IMR-90 (cell line): ENCODE results near the gene PNKP. TPM values are rescaled to one million over a fixed set of nuclear protein-coding genes. Genes with fewer than 3 reads are reported as not detected.
A peak's percentile ranks its signal among the peaks of the same experiment; 100 is the strongest.

Experiments used
- ATAC-seq: fragments of 200-7000 bp; cut with Tn5 transposase; 2 replicates; pipeline ENCODE4 v1.9.1; 2020; ENCODE audit warnings: low read depth, mild to moderate bottlenecking, moderate library complexity
- BruUV-seq: library from RNA; stranded (reverse); fragments of 400-500 nt; replicated peaks from 2 replicates; lab custom pipeline; 2021; lab: Mats Ljungman, UMichigan
- CTCF ChIA-PET: fragments of 300-600 bp; formaldehyde crosslinking; extraction: SDS; loops from one replicate; lab custom pipeline; 2021; ENCODE audit warnings: antibody characterized with exemption; lab: Yijun Ruan, JAX
- POLR2A ChIA-PET: fragments of 300-600 bp; sonication (Branson Sonifier 250); formaldehyde crosslinking; loops from one replicate; lab custom pipeline; 2022; ENCODE audit warnings: antibody characterized with exemption; ENCODE audit not compliant: unreplicated experiment; lab: Charles Lee
- DNase-seq: peaks from one replicate; pipeline ENCODE4 v3.0.0; 2013
- H2AFZ ChIP-seq: replicated peaks from 2 replicates; pipeline ENCODE3; 2013; ENCODE audit warnings: low read length, mild to moderate bottlenecking; ENCODE audit not compliant: poor library complexity
- H2AK5ac ChIP-seq: 2 replicates; pipeline ENCODE4 v1.6.1; 2013; ENCODE audit warnings: low read depth, low read length, inconsistent platforms
- H2AK9ac ChIP-seq: replicated peaks from 2 replicates; pipeline ENCODE3; 2013; ENCODE audit warnings: mild to moderate bottlenecking, low read depth, low read length, moderate library complexity; ENCODE audit not compliant: poor library complexity
- H2BK120ac ChIP-seq: 2 replicates; pipeline ENCODE4 v1.6.1; 2013; ENCODE audit warnings: low read depth, low read length, inconsistent platforms
- H2BK15ac ChIP-seq: 3 replicates; pipeline ENCODE4 v1.6.1; 2013; ENCODE audit warnings: low read depth, low read length, inconsistent platforms
- H2BK20ac ChIP-seq: 2 replicates; pipeline ENCODE4 v1.6.1; 2013; ENCODE audit warnings: low read depth, mild to moderate bottlenecking, inconsistent platforms, low read length, moderate library complexity
- H2BK5ac ChIP-seq: 2 replicates; pipeline ENCODE4 v1.6.1; 2013; ENCODE audit warnings: mild to moderate bottlenecking, low read depth, low read length, inconsistent platforms; ENCODE audit not compliant: poor library complexity, severe bottlenecking
- H3K14ac ChIP-seq: replicated peaks from 2 replicates; pipeline ENCODE4 v1.6.1; 2013; ENCODE audit warnings: low read depth, low read length, inconsistent platforms
- H3K18ac ChIP-seq: 2 replicates; pipeline ENCODE4 v1.6.1; 2013; ENCODE audit warnings: low read depth, low read length, control low read depth
- H3K23ac ChIP-seq: 2 replicates; pipeline ENCODE4 v1.6.1; 2013; ENCODE audit warnings: low read depth, low read length, inconsistent platforms
- H3K27ac ChIP-seq: 2 replicates; pipeline ENCODE4 v1.5.1; 2013; ENCODE audit warnings: mild to moderate bottlenecking, control low read depth, low read length; ENCODE audit not compliant: insufficient read depth
- H3K27me3 ChIP-seq: 2 replicates; pipeline ENCODE4 v1.6.1; 2013; ENCODE audit warnings: low read length; ENCODE audit not compliant: control insufficient read depth, insufficient read depth
- H3K36me3 ChIP-seq: 2 replicates; pipeline ENCODE4 v1.6.1; 2013; ENCODE audit warnings: low read length, mixed read lengths; ENCODE audit not compliant: control insufficient read depth, insufficient read depth
- H3K4ac ChIP-seq: 2 replicates; pipeline ENCODE4 v1.6.1; 2013; ENCODE audit warnings: low read depth, low read length, inconsistent platforms
- H3K4me1 ChIP-seq: 2 replicates; pipeline ENCODE4 v1.6.1; 2013; ENCODE audit warnings: low read length, mixed read lengths; ENCODE audit not compliant: control insufficient read depth, insufficient read depth
- H3K4me2 ChIP-seq: 2 replicates; pipeline ENCODE4 v1.6.1; 2013; ENCODE audit warnings: low read depth, mild to moderate bottlenecking, control low read depth, low read length, moderate library complexity
- H3K4me3 ChIP-seq: 2 replicates; pipeline ENCODE4 v1.5.1; 2013; ENCODE audit warnings: low read depth, mild to moderate bottlenecking, control low read depth, low read length, moderate library complexity; ENCODE audit not compliant: insufficient read depth
- H3K56ac ChIP-seq: 2 replicates; pipeline ENCODE4 v1.6.1; 2013; ENCODE audit warnings: low read length, inconsistent platforms; ENCODE audit not compliant: insufficient read depth; ENCODE audit errors: extremely low read depth
- H3K79me1 ChIP-seq, 2 experiments: 2 replicates each; pipeline ENCODE4 v1.6.1; 2013; ENCODE audit warnings: low read length in 2 of 2, inconsistent platforms in 1 of 2, low read depth in 1 of 2
- H3K9ac ChIP-seq: 2 replicates; pipeline ENCODE4 v1.6.1; 2013; ENCODE audit warnings: low read depth, low read length, control low read depth
- H3K9me1 ChIP-seq: 2 replicates; pipeline ENCODE4 v1.6.1; 2013; ENCODE audit warnings: low read length, inconsistent platforms; ENCODE audit not compliant: insufficient read depth
- H3K9me3 ChIP-seq: 2 replicates; pipeline ENCODE4 v1.6.1; 2013; ENCODE audit warnings: low read length; ENCODE audit not compliant: control insufficient read depth, insufficient read depth
- H4K20me1 ChIP-seq: 2 replicates; pipeline ENCODE4 v1.6.1; 2013; ENCODE audit warnings: low read length, inconsistent platforms; ENCODE audit not compliant: insufficient read depth
- H4K5ac ChIP-seq: 2 replicates; pipeline ENCODE4 v1.6.1; 2013; ENCODE audit warnings: mild to moderate bottlenecking, low read depth, low read length, control low read depth
- H4K8ac ChIP-seq, 2 experiments: 2 replicates each; pipeline ENCODE4 v1.6.1; 2013; ENCODE audit warnings: low read depth in 2 of 2, low read length in 2 of 2, control low read depth in 1 of 2, inconsistent platforms in 1 of 2
- H4K91ac ChIP-seq: 2 replicates; pipeline ENCODE4 v1.6.1; 2013; ENCODE audit warnings: low read depth, low read length, inconsistent platforms; ENCODE audit not compliant: insufficient read depth
- BHLHE40 ChIP-seq: fragments of 150-350 bp; IDR thresholded peaks from 2 replicates; pipeline ENCODE4 v1.6.1; 2016; ENCODE audit warnings: mild to moderate bottlenecking, low read depth, low read length
- CHD1 ChIP-seq: IDR thresholded peaks from 2 replicates; pipeline ENCODE4 v1.6.1; 2012; ENCODE audit warnings: low read depth, low read length, improper control_type of control experiment
- MAFK ChIP-seq: IDR thresholded peaks from 2 replicates; pipeline ENCODE4 v1.6.1; 2012; ENCODE audit warnings: low read depth, low read length, improper control_type of control experiment
- MAZ ChIP-seq: IDR thresholded peaks from 2 replicates; pipeline ENCODE4 v1.6.1; 2012; ENCODE audit warnings: low read depth, mild to moderate bottlenecking, low read length, improper control_type of control experiment, moderate library complexity, borderline replicate concordance
- MXI1 ChIP-seq: IDR thresholded peaks from 2 replicates; pipeline ENCODE4 v1.6.1; 2012; ENCODE audit warnings: low read depth, mild to moderate bottlenecking, low read length, moderate library complexity, borderline replicate concordance
- RFX5 ChIP-seq: IDR thresholded peaks from 2 replicates; pipeline ENCODE4 v1.8.0; 2012; ENCODE audit warnings: low read depth, mild to moderate bottlenecking, low read length, moderate library complexity
- WGBS, 2 experiments: methylation state at CpG; one replicate each; pipeline versions ENCODE4 v1.1.5 to v1.1.7; 2013; ENCODE audit warnings: missing lambda C conversion rate in 2 of 2; ENCODE audit not compliant: insufficient read length in 1 of 2; ENCODE audit errors: extremely low coverage in 2 of 2; 5-methylcytosine and 5-hydroxymethylcytosine counted together
- dilution Hi-C: fragments of 300-500 bp; cut with HindIII; formaldehyde crosslinking; loops from one replicate; pipeline ENCODE4 v1.14.3; 2018; ENCODE audit warnings: low sequenced_read_pairs; ENCODE audit not compliant: unreplicated experiment
- in situ Hi-C: fragments of 300-500 bp; cut with MboI; formaldehyde crosslinking; loops from 3 replicates; pipeline ENCODE4 v1.14.3; 2019; ENCODE audit warnings: low sequenced_read_pairs, inconsistent platforms, mixed read lengths
- intact Hi-C: fragments of 100-400 bp; cut with micrococcal nuclease; formaldehyde crosslinking; loops from 2 replicates; pipeline ENCODE4 v1.10.0; 2022
- polyA plus RNA-seq, 3 experiments: library from polyadenylated mRNA; depleted of rRNA; stranded (reverse); fragments of >200 nt; gene quantifications; 2 replicates each; pipeline ENCODE4 v1.2.3, GENCODE V29; 2012; ENCODE audit warnings: low replicate concordance in 1 of 3
- total RNA-seq: library from RNA; depleted of rRNA; stranded (reverse); fragments of >200 nt; gene quantifications from 2 replicates; pipeline ENCODE4 v1.2.3, GENCODE V29; 2012
- TF ChIP-seq, protein P1 (sequence below): conservative IDR thresholded peaks from 2 replicates; pipeline ENCODE4 v1.5.1; 2012; ENCODE audit warnings: mild to moderate bottlenecking, low read depth, low read length, improper control_type of control experiment

Gene PNKP
- total and polyA plus RNA-seq, 2 of the 4 experiments (the other 2 are of a cell fraction): 14.2 to 25.0 TPM

DNA sequence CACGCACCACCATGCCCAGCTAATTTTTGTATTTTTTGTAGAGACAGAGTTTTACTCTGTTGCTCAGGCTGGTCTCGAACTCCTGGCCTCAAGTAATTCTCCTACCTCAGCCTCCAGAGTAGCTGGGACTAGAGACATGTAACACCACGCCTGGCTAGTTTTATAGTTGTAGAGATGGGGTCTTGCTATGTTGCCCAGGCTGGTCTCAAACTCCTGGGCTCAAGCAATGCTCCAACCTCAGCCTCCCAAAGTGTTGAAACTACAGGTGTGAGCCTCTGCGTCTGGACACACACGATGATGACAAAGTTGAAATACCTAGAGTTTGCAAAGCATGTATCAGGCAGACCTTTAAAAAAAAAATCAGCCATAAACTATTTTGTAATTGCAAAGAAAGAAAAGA is 21.0 kb downstream of the PNKP start (continued):
- no peak for TF ChIP-seq RFX5
- TF ChIP-seq BHLHE40: no peak
- no peak for TF ChIP-seq MAFK
- TF ChIP-seq MXI1: no peak
- no peak for TF ChIP-seq MAZ
- TF ChIP-seq CHD1: no peak

DNA sequence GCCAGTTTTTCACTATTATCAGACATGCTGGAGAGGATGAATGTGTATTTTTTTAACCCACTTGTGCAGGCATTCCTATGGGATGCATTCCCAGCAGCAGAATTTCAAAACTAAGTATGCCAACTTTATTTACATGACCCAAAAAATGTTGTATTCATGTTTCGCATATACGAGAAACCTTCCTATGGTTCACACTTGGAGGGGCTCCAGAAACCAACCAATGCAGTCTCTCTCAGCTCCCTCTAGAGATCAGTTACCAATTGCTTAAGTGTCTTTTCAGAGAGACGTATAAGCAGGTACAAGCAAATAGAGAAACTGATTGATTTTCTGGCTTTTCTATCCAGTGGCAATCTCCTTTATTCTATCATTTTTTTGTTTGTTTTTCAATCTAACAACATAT is 22.0 kb downstream of the PNKP start:
- Histone ChIP-seq H4K20me1 (peaks cover 9% of the 10 kb centered on the region; the same call in 1 of the 2 replicates), H3K56ac (no peak overlapping the region), H3K4ac (no peak overlapping the region), H3K9me3 (no peaks in the 10 kb centered on the region), H2BK20ac (no peak overlapping the region), H3K23ac (no peak overlapping the region), H4K8ac (no peak overlapping the region), H2BK15ac (no peak overlapping the region), H3K9ac (no peak overlapping the region), H3K27ac (no peak overlapping the region), H2BK5ac (no peak overlapping the region), H2AK9ac (no peak overlapping the region), H2AK5ac (no peak overlapping the region), H3K4me2 (no peak overlapping the region), H4K91ac (no peak overlapping the region), H3K36me3 (peaks cover 8% of the 10 kb centered on the region; the same call in 1 of the 2 replicates), H3K18ac (no peak overlapping the region), H2AFZ (no peak overlapping the region), H2BK120ac (no peak overlapping the region), H3K4me1 (peaks cover 8% of the 10 kb centered on the region), H3K4me3 (no peak overlapping the region), H3K9me1 (peaks cover 12% of the 10 kb centered on the region), H3K14ac (no peak overlapping the region), H3K27me3 (no peaks in the 10 kb centered on the region), H4K5ac (no peak overlapping the region), H3K79me1 (peaks cover 24 to 50% of the 10 kb centered on the region in 2 experiments)
- in situ Hi-C loops (no loop called here), intact Hi-C loops (no loop called here), dilution Hi-C loops (no loop called here)
- POLR2A ChIA-PET: interaction anchor here (0.6 kb wide), 1 partner anchor 22 kb away, joined by 3 read pairs; the partner anchor contains the start of gene PNKP
- CTCF ChIA-PET: no interaction called here
- no CpG with 5 or more reads among the region's 3 CpGs for WGBS, 2 experiments
- BruUV-seq: no TSS peak
- no peak for TF ChIP-seq RFX5
- TF ChIP-seq, protein P1, sequence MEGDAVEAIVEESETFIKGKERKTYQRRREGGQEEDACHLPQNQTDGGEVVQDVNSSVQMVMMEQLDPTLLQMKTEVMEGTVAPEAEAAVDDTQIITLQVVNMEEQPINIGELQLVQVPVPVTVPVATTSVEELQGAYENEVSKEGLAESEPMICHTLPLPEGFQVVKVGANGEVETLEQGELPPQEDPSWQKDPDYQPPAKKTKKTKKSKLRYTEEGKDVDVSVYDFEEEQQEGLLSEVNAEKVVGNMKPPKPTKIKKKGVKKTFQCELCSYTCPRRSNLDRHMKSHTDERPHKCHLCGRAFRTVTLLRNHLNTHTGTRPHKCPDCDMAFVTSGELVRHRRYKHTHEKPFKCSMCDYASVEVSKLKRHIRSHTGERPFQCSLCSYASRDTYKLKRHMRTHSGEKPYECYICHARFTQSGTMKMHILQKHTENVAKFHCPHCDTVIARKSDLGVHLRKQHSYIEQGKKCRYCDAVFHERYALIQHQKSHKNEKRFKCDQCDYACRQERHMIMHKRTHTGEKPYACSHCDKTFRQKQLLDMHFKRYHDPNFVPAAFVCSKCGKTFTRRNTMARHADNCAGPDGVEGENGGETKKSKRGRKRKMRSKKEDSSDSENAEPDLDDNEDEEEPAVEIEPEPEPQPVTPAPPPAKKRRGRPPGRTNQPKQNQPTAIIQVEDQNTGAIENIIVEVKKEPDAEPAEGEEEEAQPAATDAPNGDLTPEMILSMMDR: 0 out of 2 replicates have a peak, but pooled peaks have one; percentile 5
- TF ChIP-seq MAZ: no peak
- peak; percentile 42 for DNase-seq
- ATAC-seq: peak; percentile 36
